OCI-LY7 (cell line): ENCODE measurements around the gene NFATC1.

ENCODE experiments used
- EZH2phosphoT487 ChIP-seq: fragments of 200-600 bp; sonication (generic); IDR thresholded peaks from 2 replicates; pipeline ENCODE4 v1.6.1; 2018; ENCODE audit warnings: low read depth, borderline replicate concordance, mild to moderate bottlenecking, mixed run types, antibody characterized with exemption, low read length, moderate library complexity, mixed read lengths
- TF ChIP-seq, protein P1 (sequence below): fragments of 200-600 bp; sonication (generic); conservative IDR thresholded peaks from 2 replicates; pipeline ENCODE4 v1.5.1; 2014; ENCODE audit warnings: mild to moderate bottlenecking, antibody characterized with exemption, low read length, moderate library complexity, mixed read lengths

DNA sequence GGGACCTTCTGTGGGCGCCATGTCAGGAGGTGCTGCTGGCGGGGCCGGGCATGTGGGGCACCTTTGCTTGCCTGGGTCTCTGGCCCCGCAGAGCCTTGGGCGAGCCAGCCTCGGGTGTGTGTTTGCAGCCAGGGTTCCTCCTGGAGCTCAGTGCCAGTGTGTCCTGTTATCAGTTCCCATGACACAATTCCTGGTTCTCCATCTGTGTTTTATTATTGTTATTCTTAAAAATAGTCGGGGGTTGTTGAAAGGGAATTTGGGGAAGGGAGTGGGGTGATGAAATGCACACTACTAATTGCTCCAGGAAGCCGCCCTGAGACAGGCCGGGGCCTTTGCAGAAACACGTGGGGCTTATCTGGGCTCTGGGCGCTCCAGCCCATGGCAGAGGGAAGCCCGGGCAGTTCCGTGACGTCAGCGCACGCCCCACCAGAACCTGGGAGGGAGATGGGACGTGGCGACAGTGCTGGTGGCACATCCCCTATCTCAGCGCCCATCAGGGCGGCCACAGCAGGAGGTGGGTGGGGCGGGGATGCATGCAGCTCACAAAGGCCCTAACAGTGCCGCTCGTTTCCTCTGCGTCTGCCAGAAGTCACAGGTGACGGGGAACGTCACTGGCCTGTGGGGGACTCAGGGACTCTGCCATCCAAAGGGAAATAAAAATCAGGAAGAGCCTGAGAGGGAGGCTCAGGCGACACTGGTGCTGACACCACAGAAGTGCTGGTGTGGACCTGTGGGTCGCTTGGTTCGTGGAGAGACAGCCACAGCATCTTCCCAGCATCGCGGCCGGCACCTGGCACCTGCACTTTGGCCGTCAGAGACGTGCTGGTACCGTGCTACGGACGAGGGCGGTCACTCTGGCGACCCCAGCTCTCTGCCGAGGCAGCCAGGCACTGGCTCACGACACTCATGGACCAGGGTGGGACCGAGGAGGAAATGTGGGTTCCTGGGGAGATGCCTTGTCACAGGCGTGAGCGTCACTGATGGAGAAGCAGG is 131.0 kb downstream of the NFATC1 start:
- TF ChIP-seq, protein P1, sequence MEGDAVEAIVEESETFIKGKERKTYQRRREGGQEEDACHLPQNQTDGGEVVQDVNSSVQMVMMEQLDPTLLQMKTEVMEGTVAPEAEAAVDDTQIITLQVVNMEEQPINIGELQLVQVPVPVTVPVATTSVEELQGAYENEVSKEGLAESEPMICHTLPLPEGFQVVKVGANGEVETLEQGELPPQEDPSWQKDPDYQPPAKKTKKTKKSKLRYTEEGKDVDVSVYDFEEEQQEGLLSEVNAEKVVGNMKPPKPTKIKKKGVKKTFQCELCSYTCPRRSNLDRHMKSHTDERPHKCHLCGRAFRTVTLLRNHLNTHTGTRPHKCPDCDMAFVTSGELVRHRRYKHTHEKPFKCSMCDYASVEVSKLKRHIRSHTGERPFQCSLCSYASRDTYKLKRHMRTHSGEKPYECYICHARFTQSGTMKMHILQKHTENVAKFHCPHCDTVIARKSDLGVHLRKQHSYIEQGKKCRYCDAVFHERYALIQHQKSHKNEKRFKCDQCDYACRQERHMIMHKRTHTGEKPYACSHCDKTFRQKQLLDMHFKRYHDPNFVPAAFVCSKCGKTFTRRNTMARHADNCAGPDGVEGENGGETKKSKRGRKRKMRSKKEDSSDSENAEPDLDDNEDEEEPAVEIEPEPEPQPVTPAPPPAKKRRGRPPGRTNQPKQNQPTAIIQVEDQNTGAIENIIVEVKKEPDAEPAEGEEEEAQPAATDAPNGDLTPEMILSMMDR, result no peak
- TF ChIP-seq EZH2phosphoT487, result no peak
